ENCODE measurements around the gene LRCH4.

- TF ChIP-seq, protein P1, sequence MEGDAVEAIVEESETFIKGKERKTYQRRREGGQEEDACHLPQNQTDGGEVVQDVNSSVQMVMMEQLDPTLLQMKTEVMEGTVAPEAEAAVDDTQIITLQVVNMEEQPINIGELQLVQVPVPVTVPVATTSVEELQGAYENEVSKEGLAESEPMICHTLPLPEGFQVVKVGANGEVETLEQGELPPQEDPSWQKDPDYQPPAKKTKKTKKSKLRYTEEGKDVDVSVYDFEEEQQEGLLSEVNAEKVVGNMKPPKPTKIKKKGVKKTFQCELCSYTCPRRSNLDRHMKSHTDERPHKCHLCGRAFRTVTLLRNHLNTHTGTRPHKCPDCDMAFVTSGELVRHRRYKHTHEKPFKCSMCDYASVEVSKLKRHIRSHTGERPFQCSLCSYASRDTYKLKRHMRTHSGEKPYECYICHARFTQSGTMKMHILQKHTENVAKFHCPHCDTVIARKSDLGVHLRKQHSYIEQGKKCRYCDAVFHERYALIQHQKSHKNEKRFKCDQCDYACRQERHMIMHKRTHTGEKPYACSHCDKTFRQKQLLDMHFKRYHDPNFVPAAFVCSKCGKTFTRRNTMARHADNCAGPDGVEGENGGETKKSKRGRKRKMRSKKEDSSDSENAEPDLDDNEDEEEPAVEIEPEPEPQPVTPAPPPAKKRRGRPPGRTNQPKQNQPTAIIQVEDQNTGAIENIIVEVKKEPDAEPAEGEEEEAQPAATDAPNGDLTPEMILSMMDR (IDR thresholded peaks at IDR 0.05; ENCODE audit: borderline replicate concordance, extremely low read depth, low read length, poor library complexity, severe bottlenecking) = no peak
- no peak for TF ChIP-seq EZH2 (IDR thresholded peaks at IDR 0.05; ENCODE audit: borderline replicate concordance, low read depth, low read length, severe bottlenecking)
Measured at GRCh38 chr7:100539436-100540006, 46.4 kb downstream of the LRCH4 start.
